ENCODE measurements around the gene GPC6.

The GPC6 gene

DNA sequence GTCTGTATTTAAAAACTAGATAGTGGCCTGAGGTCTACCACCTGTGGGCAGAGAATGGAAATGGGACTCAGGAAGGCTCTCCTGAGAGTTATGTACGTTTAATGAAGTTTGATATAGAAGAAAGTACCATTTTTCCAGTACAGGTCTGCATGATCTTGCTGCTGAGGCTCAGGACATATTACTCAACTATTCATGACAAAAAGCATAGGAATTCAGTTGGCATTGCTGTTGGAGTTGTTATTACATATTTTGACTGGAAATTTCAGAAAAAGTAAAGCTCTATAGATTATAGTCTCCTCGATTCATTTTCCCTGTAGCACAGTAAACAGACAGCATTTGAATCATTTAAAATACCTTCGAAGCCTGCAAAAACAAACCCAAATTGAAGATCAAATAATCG, 783.1 kb downstream of the GPC6 start:
- Mint-ChIP-seq H3K27me3 (ENCODE audit: low read depth, poor library complexity) (no peaks in the 10 kb centered on the region), H3K36me3 (ENCODE audit: low read depth) (no peaks in the 10 kb centered on the region), H3K27ac (no peak overlapping the region), H3K4me1 (no peaks in the 10 kb centered on the region), H3K4me3 (no peak overlapping the region), H3K9me3 (no peaks in the 10 kb centered on the region)
- TF ChIP-seq, protein P1, sequence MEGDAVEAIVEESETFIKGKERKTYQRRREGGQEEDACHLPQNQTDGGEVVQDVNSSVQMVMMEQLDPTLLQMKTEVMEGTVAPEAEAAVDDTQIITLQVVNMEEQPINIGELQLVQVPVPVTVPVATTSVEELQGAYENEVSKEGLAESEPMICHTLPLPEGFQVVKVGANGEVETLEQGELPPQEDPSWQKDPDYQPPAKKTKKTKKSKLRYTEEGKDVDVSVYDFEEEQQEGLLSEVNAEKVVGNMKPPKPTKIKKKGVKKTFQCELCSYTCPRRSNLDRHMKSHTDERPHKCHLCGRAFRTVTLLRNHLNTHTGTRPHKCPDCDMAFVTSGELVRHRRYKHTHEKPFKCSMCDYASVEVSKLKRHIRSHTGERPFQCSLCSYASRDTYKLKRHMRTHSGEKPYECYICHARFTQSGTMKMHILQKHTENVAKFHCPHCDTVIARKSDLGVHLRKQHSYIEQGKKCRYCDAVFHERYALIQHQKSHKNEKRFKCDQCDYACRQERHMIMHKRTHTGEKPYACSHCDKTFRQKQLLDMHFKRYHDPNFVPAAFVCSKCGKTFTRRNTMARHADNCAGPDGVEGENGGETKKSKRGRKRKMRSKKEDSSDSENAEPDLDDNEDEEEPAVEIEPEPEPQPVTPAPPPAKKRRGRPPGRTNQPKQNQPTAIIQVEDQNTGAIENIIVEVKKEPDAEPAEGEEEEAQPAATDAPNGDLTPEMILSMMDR (IDR thresholded peaks at IDR 0.05), result no peak
- DNase-seq, result no peak

DNA sequence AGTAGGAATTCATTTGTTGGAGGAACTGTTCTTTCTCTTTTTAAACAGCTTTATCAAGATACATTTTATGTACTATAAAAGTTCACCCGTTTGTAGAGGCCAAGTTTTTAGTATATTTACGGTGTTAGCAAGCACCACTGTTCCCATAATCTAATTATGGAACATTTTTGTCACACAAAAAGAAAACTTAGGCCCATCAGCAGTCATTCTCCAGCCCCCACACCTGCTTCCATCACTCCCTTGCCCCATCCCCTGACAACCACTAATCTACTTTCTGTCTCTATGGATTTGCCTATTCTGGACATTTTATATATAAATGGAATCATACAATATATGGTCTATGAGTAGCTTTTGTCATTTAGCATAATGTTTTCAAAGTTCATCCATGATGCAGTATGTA, 787.9 kb downstream of the GPC6 start:
- Mint-ChIP-seq H3K4me3 (no peak overlapping the region), H3K4me1 (no peaks in the 10 kb centered on the region), H3K27me3 (ENCODE audit: low read depth, poor library complexity) (no peaks in the 10 kb centered on the region), H3K27ac (no peak overlapping the region), H3K9me3 (no peaks in the 10 kb centered on the region), H3K36me3 (ENCODE audit: low read depth) (no peaks in the 10 kb centered on the region)
- TF ChIP-seq, protein P1 (IDR thresholded peaks at IDR 0.05), result no peak
- no peak for DNase-seq

DNA sequence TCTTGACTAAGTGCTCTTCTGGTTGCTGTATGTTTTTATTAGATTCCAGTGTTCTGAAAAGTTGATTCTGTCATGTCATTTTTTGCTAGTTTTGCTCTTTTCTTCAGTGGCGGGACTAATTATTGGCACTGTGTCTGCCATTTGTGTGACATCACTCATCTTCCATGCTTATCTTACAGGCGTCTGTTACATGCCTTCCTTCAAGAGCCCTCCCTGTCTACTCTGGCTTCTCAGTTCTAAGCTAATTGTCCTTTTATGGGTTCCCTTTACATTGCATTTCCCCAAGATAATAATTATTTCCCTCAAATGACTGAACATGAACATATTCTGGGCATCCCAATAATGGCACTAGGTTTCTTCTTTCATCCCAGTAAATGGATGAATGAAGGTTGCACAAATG, 793.8 kb downstream of the GPC6 start:
- H3K27me3 Mint-ChIP-seq (ENCODE audit: low read depth, poor library complexity), result no peaks in the 10 kb centered on the region
- no peaks in the 10 kb centered on the region for H3K36me3 Mint-ChIP-seq (ENCODE audit: low read depth)
- H3K4me3 Mint-ChIP-seq, result no peak overlapping the region
- no peaks in the 10 kb centered on the region for H3K4me1 Mint-ChIP-seq
- TF ChIP-seq, protein P1 (IDR thresholded peaks at IDR 0.05), result no peak
- H3K9me3 Mint-ChIP-seq, result no peaks in the 10 kb centered on the region
- no peak for DNase-seq
- no peak overlapping the region for H3K27ac Mint-ChIP-seq

DNA sequence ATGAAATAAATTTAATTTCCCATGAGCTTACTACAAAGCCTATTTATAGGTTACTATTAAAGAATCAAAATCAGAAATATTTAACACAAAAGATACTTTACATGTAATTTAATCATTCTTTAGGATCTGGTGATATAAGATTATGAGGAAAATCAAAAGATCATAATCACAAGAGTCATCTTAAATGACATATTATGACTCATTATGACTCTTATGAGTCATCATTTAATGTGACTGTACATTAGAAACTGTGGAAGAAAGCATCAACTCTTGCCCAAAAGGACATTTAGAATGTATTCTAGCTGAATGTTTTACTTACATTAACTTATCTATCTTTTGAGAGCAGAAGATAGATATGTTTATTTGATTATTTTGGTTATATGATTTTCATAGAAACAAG, 794.2 kb downstream of the GPC6 start:
- Mint-ChIP-seq H3K36me3 (ENCODE audit: low read depth) (no peaks in the 10 kb centered on the region), H3K9me3 (no peaks in the 10 kb centered on the region), H3K27ac (no peak overlapping the region), H3K27me3 (ENCODE audit: low read depth, poor library complexity) (no peaks in the 10 kb centered on the region), H3K4me1 (no peaks in the 10 kb centered on the region), H3K4me3 (no peak overlapping the region)
- DNase-seq, result no peak
- TF ChIP-seq, protein P1 (IDR thresholded peaks at IDR 0.05), result no peak

DNA sequence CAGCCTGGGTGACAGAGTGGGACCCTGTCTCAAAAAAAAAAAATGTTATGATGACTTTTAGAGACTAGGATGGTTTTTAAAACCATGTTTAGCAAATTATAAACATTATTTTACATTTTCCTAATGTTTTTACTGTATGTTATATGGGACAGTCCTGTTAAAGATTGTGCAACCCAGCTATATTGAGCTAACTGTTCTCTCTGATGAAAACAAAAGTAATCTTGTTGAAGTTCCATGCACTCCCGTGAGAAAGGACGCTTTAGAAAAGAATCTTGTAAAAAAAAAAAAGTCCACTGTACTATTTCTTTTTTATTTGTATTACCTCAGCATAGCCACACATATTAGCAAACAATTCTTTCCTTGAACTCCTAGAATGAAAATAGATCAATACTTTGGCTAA, 801.6 kb downstream of the GPC6 start:
- Mint-ChIP-seq H3K36me3 (ENCODE audit: low read depth) (peaks cover 7% of the 10 kb centered on the region), H3K27ac (peak overlapping the region; percentile 39), H3K27me3 (ENCODE audit: low read depth, poor library complexity) (peaks cover 3% of the 10 kb centered on the region), H3K4me3 (no peak overlapping the region), H3K9me3 (no peaks in the 10 kb centered on the region), H3K4me1 (peaks cover 4% of the 10 kb centered on the region)
- TF ChIP-seq, protein P1 (IDR thresholded peaks at IDR 0.05), result no peak
- no peak for DNase-seq

DNA sequence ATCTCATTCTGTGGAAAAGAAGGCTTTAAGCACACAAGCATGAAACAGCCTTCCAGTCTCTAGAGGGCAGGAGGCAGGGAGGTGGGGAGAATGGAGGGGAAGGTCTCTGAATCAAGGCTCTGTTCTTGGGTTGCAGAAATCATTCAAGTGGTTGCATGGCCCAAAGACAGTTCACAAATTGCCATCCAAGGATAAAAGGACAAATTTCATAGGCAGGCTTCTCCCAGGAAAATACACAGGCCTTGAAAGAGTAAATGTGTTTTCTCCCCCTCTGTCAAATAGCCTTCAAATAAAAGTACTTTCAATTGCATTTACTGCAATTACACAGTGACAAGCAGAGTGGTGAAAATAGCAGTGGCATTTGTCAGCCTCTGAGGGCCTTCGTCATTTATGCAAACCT, 802.0 kb downstream of the GPC6 start:
- TF ChIP-seq, protein P1 (IDR thresholded peaks at IDR 0.05), result no peak
- no peaks in the 10 kb centered on the region for H3K9me3 Mint-ChIP-seq
- peaks cover 3% of the 10 kb centered on the region for H3K27me3 Mint-ChIP-seq (ENCODE audit: low read depth, poor library complexity)
- H3K4me3 Mint-ChIP-seq, result no peak overlapping the region
- peaks cover 7% of the 10 kb centered on the region for H3K4me1 Mint-ChIP-seq
- H3K36me3 Mint-ChIP-seq (ENCODE audit: low read depth), result peaks cover 7% of the 10 kb centered on the region
- DNase-seq, result no peak
- peak overlapping the region; percentile 39 for H3K27ac Mint-ChIP-seq

Data from nephron progenitor cell (in vitro differentiated cells).